K562 (cell line): ENCODE results near the gene ENTREP1. TPM values are rescaled to one million over a fixed set of nuclear protein-coding genes. Genes with fewer than 3 reads are reported as not detected.

Source experiments
- ADNP ChIP-seq: fragments of 200-800 bp; sonication (Bioruptor generic); IDR thresholded peaks from 2 replicates; pipeline ENCODE4 v1.6.1; 2016; ENCODE audit warnings: missing genetic modification characterization, missing compliant biosample characterization
- BCL6 ChIP-seq: fragments of 250-450 bp; sonication (Bioruptor Pico); IDR thresholded peaks from 2 replicates; pipeline ENCODE4 v1.4.0; 2020
- CREB3 ChIP-seq: fragments of 450-650 bp; conservative IDR thresholded peaks from 2 replicates; pipeline ENCODE4 v1.6.1; 2016; ENCODE audit warnings: missing genetic modification characterization, low read depth, mild to moderate bottlenecking, missing compliant biosample characterization, moderate library complexity
- ESRRA ChIP-seq: fragments of 450-650 bp; IDR thresholded peaks from 2 replicates; pipeline ENCODE4 v1.6.1; 2014; ENCODE audit warnings: low read depth, mild to moderate bottlenecking, moderate library complexity, borderline replicate concordance
- GTF2A2 ChIP-seq: IDR thresholded peaks from 2 replicates; pipeline ENCODE4 v1.6.1; 2016; ENCODE audit warnings: mild to moderate bottlenecking, missing genetic modification characterization, missing compliant biosample characterization
- HDAC6 ChIP-seq: IDR thresholded peaks from 2 replicates; pipeline ENCODE4 v1.6.1; 2012; ENCODE audit warnings: low read depth, mild to moderate bottlenecking, control low read depth, inconsistent platforms, low read length, moderate library complexity
- HLTF ChIP-seq: fragments of 450-650 bp; IDR thresholded peaks from 2 replicates; pipeline ENCODE4 v1.6.1; 2016
- NCOR1 ChIP-seq: fragments of 450-650 bp; IDR thresholded peaks from 2 replicates; pipeline ENCODE4 v1.6.1; 2016; ENCODE audit warnings: mild to moderate bottlenecking, moderate library complexity
- PTTG1 ChIP-seq: fragments of 450-650 bp; IDR thresholded peaks from 2 replicates; pipeline ENCODE4 v1.6.1; 2016; ENCODE audit warnings: low read depth, mild to moderate bottlenecking, missing genetic modification characterization, missing compliant biosample characterization
- RBM14 ChIP-seq: fragments of 200-400 bp; formaldehyde crosslinking; IDR thresholded peaks from 2 replicates; pipeline ENCODE4 v1.6.1; 2018; ENCODE audit warnings: low read depth, mild to moderate bottlenecking, low read length, moderate library complexity, borderline replicate concordance; ENCODE audit not compliant: insufficient read depth
- RFX1 ChIP-seq: fragments of 450-650 bp; IDR thresholded peaks from 2 replicates; pipeline ENCODE4 v1.6.1; 2016; ENCODE audit warnings: mild to moderate bottlenecking, moderate library complexity
- SIX5 ChIP-seq, 2 experiments: IDR thresholded peaks; 2 replicates each; pipeline ENCODE4 v1.6.1; 2011; ENCODE audit warnings: low read length in 2 of 2, borderline replicate concordance in 1 of 2, low read depth in 1 of 2, mild to moderate bottlenecking in 1 of 2, moderate library complexity in 1 of 2; ENCODE audit not compliant: insufficient read depth in 1 of 2
- ZBTB26 ChIP-seq: fragments of 450-650 bp; formaldehyde crosslinking; IDR thresholded peaks from 2 replicates; pipeline ENCODE4 v1.4.0; 2022; ENCODE audit warnings: missing genetic modification characterization
- ZBTB9 ChIP-seq: fragments of 450-650 bp; formaldehyde crosslinking; IDR thresholded peaks from 2 replicates; pipeline ENCODE4 v1.4.0; 2020; ENCODE audit warnings: mild to moderate bottlenecking, moderate library complexity
- ZNF239 ChIP-seq: fragments of 250-450 bp; sonication (Bioruptor Pico); IDR thresholded peaks from 2 replicates; pipeline ENCODE4 v1.4.0; 2020; ENCODE audit warnings: mild to moderate bottlenecking
- ZNF444 ChIP-seq: fragments of 250-450 bp; sonication (Bioruptor Pico); IDR thresholded peaks from 2 replicates; pipeline ENCODE4 v1.4.0; 2020; ENCODE audit warnings: mild to moderate bottlenecking, moderate library complexity
- ZNF639 ChIP-seq, 2 experiments: fragments of 200-800 bp in 1 of 2; sonication (Bioruptor generic) in 1 of 2; sonication (generic) in 1 of 2; formaldehyde crosslinking in 1 of 2; IDR thresholded peaks in 1 of 2; conservative IDR thresholded peaks in 1 of 2; 2 replicates each; pipeline versions ENCODE4 v1.5.0 to v1.6.1; 2016 to 2020; ENCODE audit warnings: missing compliant biosample characterization in 1 of 2, missing genetic modification characterization in 1 of 2, missing genetic modification reagents in 1 of 2
- polyA plus RNA-seq, 8 experiments: library from polyadenylated mRNA; depleted of rRNA in 4 of 8; stranded (reverse) in 5 of 8; unstranded in 3 of 8; fragments of >200 nt; fragmentation: Nextera tagmentation in 2 of 8; fragmentation: Illumina TruSeq in 1 of 8; extraction: Ambion mirVana in 2 of 8; extraction: Trizol in 1 of 8; gene quantifications; 2 replicates each; pipeline versions ENCODE4 v1.2.1 to v1.2.3, GENCODE V29; 2011 to 2014; ENCODE audit warnings: inconsistent platforms in 1 of 8, missing spikeins in 1 of 8
- total RNA-seq, 7 experiments: library from RNA; depleted of rRNA in 6 of 7; stranded (reverse); fragments of >200 nt in 6 of 7; fragmentation: Illumina TruSeq in 2 of 7; extraction: Trizol in 2 of 7; gene quantifications; 2 replicates each; pipeline versions ENCODE4 v1.2.1 to v1.2.3, GENCODE V29; 2011 to 2021; ENCODE audit warnings: low replicate concordance in 1 of 7
- TF ChIP-seq, protein P1 (sequence below): fragments of 200-800 bp; sonication (Bioruptor generic); IDR thresholded peaks from 2 replicates; pipeline ENCODE4 v1.6.1; 2017; ENCODE audit warnings: missing genetic modification characterization, missing compliant biosample characterization

ENTREP1 gene
- total and polyA plus RNA-seq, 9 of the 15 experiments (the other 6 are each of a cell fraction or from before 2014, with no cell fraction given) = not detected

DNA sequence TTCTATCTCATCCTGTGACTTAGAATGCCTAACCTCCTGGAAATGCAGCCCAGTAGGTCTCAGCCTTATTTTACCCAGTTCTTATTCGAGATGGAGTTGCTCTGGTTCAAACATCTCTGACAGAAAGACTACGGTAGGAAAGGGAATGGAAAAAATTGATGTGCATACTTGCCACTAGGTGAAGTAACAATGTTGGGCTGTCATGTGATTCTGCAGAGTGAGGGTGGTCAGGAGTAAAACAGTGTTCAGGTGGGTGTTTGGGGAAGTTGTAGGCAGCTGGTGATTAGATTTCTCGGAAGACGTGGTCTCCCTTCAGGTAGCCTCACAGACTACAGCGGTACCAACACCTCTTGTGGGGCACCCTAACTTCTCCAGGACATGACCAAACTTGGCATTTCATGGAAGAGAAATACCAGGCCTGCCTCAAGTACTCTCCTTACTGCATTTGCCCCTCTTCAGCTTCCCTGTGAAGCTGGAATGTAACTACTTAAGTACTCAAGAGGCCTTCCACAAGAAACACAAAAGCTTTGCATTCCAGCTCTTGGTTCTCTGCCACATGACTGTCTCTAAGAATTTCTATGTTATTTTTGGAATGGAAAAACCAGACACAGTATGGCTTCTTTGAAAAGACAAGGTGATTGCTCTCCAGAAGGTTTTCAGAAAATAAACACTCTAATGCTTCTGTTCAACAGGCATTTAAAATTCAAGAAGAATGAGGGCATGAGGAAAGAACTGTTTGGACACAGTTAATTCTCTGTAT is 17.4 kb upstream of the ENTREP1 start (continued):
- no peak for TF ChIP-seq RBM14
- no peak for TF ChIP-seq HLTF
- peak; percentile 60; the same call in 1 of the 2 replicates for TF ChIP-seq BCL6 (CRISPR knock-in tag)
- TF ChIP-seq ZNF239 (CRISPR knock-in tag) = peak; percentile 56
- TF ChIP-seq RFX1 = no peak
- TF ChIP-seq ZBTB9 (CRISPR knock-in tag) = peak; percentile 71; the same call in 1 of the 2 replicates
- TF ChIP-seq CREB3 (tag) = peak; percentile 85; the same call in 1 of the 2 replicates
- peak; percentile 60; the same call in 1 of the 2 replicates for TF ChIP-seq GTF2A2 (tag)
- TF ChIP-seq ESRRA = no peak
- TF ChIP-seq PTTG1 (tag) = peak; percentile 48; the same call in 1 of the 2 replicates
- TF ChIP-seq ZBTB26 (CRISPR knock-in tag) = peak; percentile 9; the same call in 1 of the 2 replicates
- no peak for TF ChIP-seq ADNP (tag)
- no peak for TF ChIP-seq SIX5 (IDR thresholded peaks at IDR 0.05; ENCODE audit: borderline replicate concordance in 1 of 2, insufficient read depth in 1 of 2, low read depth in 1 of 2, low read length in 2 of 2)
- TF ChIP-seq HDAC6 = no peak
- TF ChIP-seq, protein P1, sequence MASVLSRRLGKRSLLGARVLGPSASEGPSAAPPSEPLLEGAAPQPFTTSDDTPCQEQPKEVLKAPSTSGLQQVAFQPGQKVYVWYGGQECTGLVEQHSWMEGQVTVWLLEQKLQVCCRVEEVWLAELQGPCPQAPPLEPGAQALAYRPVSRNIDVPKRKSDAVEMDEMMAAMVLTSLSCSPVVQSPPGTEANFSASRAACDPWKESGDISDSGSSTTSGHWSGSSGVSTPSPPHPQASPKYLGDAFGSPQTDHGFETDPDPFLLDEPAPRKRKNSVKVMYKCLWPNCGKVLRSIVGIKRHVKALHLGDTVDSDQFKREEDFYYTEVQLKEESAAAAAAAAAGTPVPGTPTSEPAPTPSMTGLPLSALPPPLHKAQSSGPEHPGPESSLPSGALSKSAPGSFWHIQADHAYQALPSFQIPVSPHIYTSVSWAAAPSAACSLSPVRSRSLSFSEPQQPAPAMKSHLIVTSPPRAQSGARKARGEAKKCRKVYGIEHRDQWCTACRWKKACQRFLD (CRISPR knock-in tag) = peak; percentile 42; the same call in 1 of the 2 replicates
- TF ChIP-seq ZNF444 (CRISPR knock-in tag) = no peak
- TF ChIP-seq NCOR1 = no peak
- TF ChIP-seq ZNF639 (CRISPR knock-in tag; conservative IDR thresholded peaks at IDR 0.05 in 1 of 2, IDR thresholded peaks at IDR 0.05 in 1 of 2) = peak in 1 of 2 experiments; percentile 87; a peak in 2 of 4 replicates
